HepG2 (cell line): Measurements from ENCODE around the gene ZNF548. TPM values are rescaled to one million over a fixed set of nuclear protein-coding genes. Genes with fewer than 3 reads are reported as not detected.

Source experiments
- ARHGAP35 ChIP-seq: sonication (generic); formaldehyde crosslinking; IDR thresholded peaks from 2 replicates; pipeline ENCODE4 v1.9.0; 2022; ENCODE audit warnings: mild to moderate bottlenecking, inconsistent platforms, moderate library complexity, missing genetic modification reagents, borderline replicate concordance
- ARNT ChIP-seq: fragments of 450-650 bp; IDR thresholded peaks from 2 replicates; pipeline ENCODE4 v1.6.1; 2017
- ELF4 ChIP-seq: sonication (generic); formaldehyde crosslinking; IDR thresholded peaks from 2 replicates; pipeline ENCODE4 v1.5.0; 2020; ENCODE audit warnings: missing genetic modification reagents, mild to moderate bottlenecking, moderate library complexity, borderline replicate concordance
- GTF3A ChIP-seq: sonication (generic); formaldehyde crosslinking; conservative IDR thresholded peaks from 2 replicates; pipeline ENCODE4 v1.4.0; 2020; ENCODE audit warnings: mild to moderate bottlenecking, missing genetic modification reagents
- HNRNPL ChIP-seq: fragments of 200-400 bp; formaldehyde crosslinking; IDR thresholded peaks from 2 replicates; pipeline ENCODE4 v1.6.1; 2017; ENCODE audit warnings: mild to moderate bottlenecking, low read depth, low read length
- MAZ ChIP-seq, 2 experiments: sonication (generic) in 1 of 2; formaldehyde crosslinking in 1 of 2; IDR thresholded peaks; 2 replicates each; pipeline versions ENCODE4 v1.5.0 to v1.6.1; 2012 to 2020; ENCODE audit warnings: low read depth in 2 of 2, mild to moderate bottlenecking in 2 of 2, borderline replicate concordance in 1 of 2, improper control_type of control experiment in 1 of 2, low read length in 1 of 2, missing genetic modification reagents in 1 of 2, moderate library complexity in 1 of 2
- MZF1 ChIP-seq: sonication (generic); formaldehyde crosslinking; IDR thresholded peaks from 2 replicates; pipeline ENCODE4 v1.8.1; 2023; ENCODE audit warnings: mild to moderate bottlenecking, missing genetic modification reagents, borderline replicate concordance
- NBN ChIP-seq: fragments of 450-650 bp; conservative IDR thresholded peaks from 2 replicates; pipeline ENCODE4 v1.6.1; 2017
- NPAS2 ChIP-seq: sonication (generic); formaldehyde crosslinking; IDR thresholded peaks from 2 replicates; pipeline ENCODE4 v1.8.0; 2022; ENCODE audit warnings: mild to moderate bottlenecking, missing genetic modification reagents, borderline replicate concordance
- PAF1 ChIP-seq: IDR thresholded peaks from 2 replicates; pipeline ENCODE4 v1.6.1; 2016; ENCODE audit warnings: missing genetic modification reagents, missing compliant biosample characterization
- PHF8 ChIP-seq: sonication (generic); formaldehyde crosslinking; IDR thresholded peaks from 2 replicates; pipeline ENCODE4 v1.5.0; 2020; ENCODE audit warnings: missing genetic modification reagents
- RCOR2 ChIP-seq: IDR thresholded peaks from 2 replicates; pipeline ENCODE4 v1.6.1; 2016; ENCODE audit warnings: missing biosample characterization, missing genetic modification reagents
- ZMYM2 ChIP-seq: sonication (generic); formaldehyde crosslinking; IDR thresholded peaks from 2 replicates; pipeline ENCODE4 v1.8.0; 2022; ENCODE audit warnings: mild to moderate bottlenecking, missing genetic modification reagents
- ZNF468 ChIP-seq: sonication (generic); formaldehyde crosslinking; IDR thresholded peaks from 2 replicates; pipeline ENCODE4 v1.8.0; 2022; ENCODE audit warnings: mild to moderate bottlenecking, moderate library complexity, missing genetic modification reagents
- ZNF737 ChIP-seq: sonication (generic); formaldehyde crosslinking; IDR thresholded peaks from 2 replicates; pipeline ENCODE4 v1.5.0; 2020; ENCODE audit warnings: missing genetic modification reagents, mild to moderate bottlenecking, borderline replicate concordance
- ZNF747 ChIP-seq: sonication (generic); formaldehyde crosslinking; IDR thresholded peaks from 2 replicates; pipeline ENCODE4 v1.8.1; 2023; ENCODE audit warnings: missing genetic modification reagents, mild to moderate bottlenecking, borderline replicate concordance
- ZNF749 ChIP-seq: sonication (generic); formaldehyde crosslinking; IDR thresholded peaks from 2 replicates; pipeline ENCODE4 v1.8.0; 2022; ENCODE audit warnings: mild to moderate bottlenecking, missing genetic modification reagents, moderate library complexity, borderline replicate concordance
- ZNF776 ChIP-seq: sonication (generic); formaldehyde crosslinking; IDR thresholded peaks from 2 replicates; pipeline ENCODE4 v1.4.0; 2020; ENCODE audit warnings: mild to moderate bottlenecking, missing genetic modification reagents
- ZNF841 ChIP-seq: sonication (generic); formaldehyde crosslinking; IDR thresholded peaks from 2 replicates; pipeline ENCODE4 v1.8.1; 2023; ENCODE audit warnings: missing genetic modification reagents, borderline replicate concordance
- polyA plus RNA-seq, 8 experiments: library from polyadenylated mRNA; depleted of rRNA in 3 of 8; stranded (reverse) in 7 of 8; unstranded in 1 of 8; fragments of >200 nt; fragmentation: Illumina TruSeq in 4 of 8; extraction: Trizol in 4 of 8; gene quantifications; 2 replicates each; pipeline versions ENCODE4 v1.2.1 to v1.2.3, GENCODE V29; 2011 to 2016; ENCODE audit warnings: low read depth in 4 of 8, missing spikeins in 1 of 8, mixed read lengths in 1 of 8; ENCODE audit not compliant: insufficient read depth in 1 of 8
- total RNA-seq, 5 experiments: library from RNA; depleted of rRNA; stranded (reverse); fragments of >200 nt; fragmentation: Illumina TruSeq; extraction: Trizol; gene quantifications; 2 replicates each; pipeline ENCODE4 v1.2.3, GENCODE V29; 2016; ENCODE audit warnings: low read depth in 1 of 5
- TF ChIP-seq, protein P1 (sequence below): IDR thresholded peaks from 2 replicates; pipeline ENCODE4 v1.6.1; 2016; ENCODE audit warnings: missing compliant biosample characterization, missing genetic modification reagents, borderline replicate concordance
- TF ChIP-seq, protein P2 (sequence below): sonication (generic); formaldehyde crosslinking; IDR thresholded peaks from 2 replicates; pipeline ENCODE4 v1.4.0; 2020; ENCODE audit warnings: missing genetic modification reagents
- TF ChIP-seq, protein P3 (sequence below): IDR thresholded peaks from 2 replicates; pipeline ENCODE4 v1.4.0; 2020; ENCODE audit warnings: mild to moderate bottlenecking, missing genetic modification reagents
- TF ChIP-seq, protein P4 (sequence below): sonication (generic); formaldehyde crosslinking; IDR thresholded peaks from 2 replicates; pipeline ENCODE4 v1.8.0; 2022; ENCODE audit warnings: low read depth, missing genetic modification reagents

The ZNF548 gene
- total and polyA plus RNA-seq, 2 of the 13 experiments (the other 11 are each of a cell fraction or from before 2014, with no cell fraction given) = 19.6 to 24.9 TPM

DNA sequence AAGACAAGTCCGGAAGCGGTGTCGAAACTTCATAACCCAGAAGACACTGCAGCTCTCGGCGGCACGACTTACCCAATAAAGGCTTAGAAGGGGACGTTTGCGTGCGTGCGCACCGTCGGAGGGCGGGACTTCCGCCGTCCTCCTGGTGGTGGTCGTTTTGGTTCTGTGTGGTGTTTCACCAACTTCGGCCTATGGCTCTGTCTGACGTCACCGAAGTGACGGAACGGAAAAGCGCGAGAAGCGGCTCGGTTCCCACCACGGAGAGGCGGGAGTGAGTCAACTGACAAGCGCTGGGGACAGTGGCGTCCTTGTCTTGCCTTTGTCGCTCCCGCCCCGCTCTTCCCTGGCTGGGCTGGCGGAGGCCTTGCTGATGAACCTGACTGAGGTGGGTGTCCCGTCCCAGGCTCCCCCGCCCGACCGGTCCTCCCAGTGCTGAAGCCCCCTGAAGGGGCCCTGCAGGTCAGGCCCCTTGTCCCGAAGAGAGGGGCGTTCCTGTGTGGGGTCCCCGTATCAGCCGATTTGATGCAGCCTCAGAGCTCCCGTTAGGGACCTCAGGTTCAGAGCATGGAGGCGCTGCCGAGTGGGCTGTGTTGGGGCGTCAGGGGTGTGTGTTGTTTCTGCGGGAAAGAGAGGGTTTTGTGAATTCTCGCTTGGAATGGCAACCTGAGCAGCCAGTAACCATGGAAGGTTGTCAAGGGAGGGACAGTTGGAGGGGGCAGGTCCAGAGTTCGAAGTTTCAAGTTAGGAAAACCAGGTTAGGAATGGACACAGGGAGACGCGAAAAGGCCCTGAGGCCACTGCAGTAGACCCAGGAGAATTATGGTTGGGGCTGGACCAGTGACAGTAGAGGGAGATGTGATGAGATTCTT lies at the start of gene ZNF548 (continued):
- TF ChIP-seq GTF3A (CRISPR knock-in tag) (no peak), ZNF749 (CRISPR knock-in tag) (no peak), RCOR2 (CRISPR knock-in tag) (peak; percentile 36; the same call in 1 of the 2 replicates), ZNF468 (CRISPR knock-in tag) (no peak), NBN (no peak), ELF4 (no peak), ZNF737 (CRISPR knock-in tag) (no peak), MZF1 (0 out of 2 replicates have a peak, but pooled peaks have one; percentile 34), NPAS2 (no peak), PAF1 (CRISPR knock-in tag) (no peak), ZNF776 (CRISPR knock-in tag) (no peak), MAZ (IDR thresholded peaks at IDR 0.05; ENCODE audit: borderline replicate concordance, low read depth, low read length) (peak; percentile 19; the same call in 1 of the 2 replicates), MAZ (CRISPR knock-in tag; IDR thresholded peaks at IDR 0.05; ENCODE audit: low read depth) (no peak), PHF8 (peak; percentile 74), ZMYM2 (CRISPR knock-in tag) (peak; percentile 74), ZNF841 (CRISPR knock-in tag) (no peak), ZNF747 (CRISPR knock-in tag) (no peak), HNRNPL (no peak), ARHGAP35 (CRISPR knock-in tag) (peak; percentile 17; the same call in 1 of the 2 replicates), ARNT (no peak)
- TF ChIP-seq, protein P1, sequence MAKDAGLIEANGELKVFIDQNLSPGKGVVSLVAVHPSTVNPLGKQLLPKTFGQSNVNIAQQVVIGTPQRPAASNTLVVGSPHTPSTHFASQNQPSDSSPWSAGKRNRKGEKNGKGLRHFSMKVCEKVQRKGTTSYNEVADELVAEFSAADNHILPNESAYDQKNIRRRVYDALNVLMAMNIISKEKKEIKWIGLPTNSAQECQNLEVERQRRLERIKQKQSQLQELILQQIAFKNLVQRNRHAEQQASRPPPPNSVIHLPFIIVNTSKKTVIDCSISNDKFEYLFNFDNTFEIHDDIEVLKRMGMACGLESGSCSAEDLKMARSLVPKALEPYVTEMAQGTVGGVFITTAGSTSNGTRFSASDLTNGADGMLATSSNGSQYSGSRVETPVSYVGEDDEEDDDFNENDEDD = peak; percentile 76
- TF ChIP-seq, protein P2, sequence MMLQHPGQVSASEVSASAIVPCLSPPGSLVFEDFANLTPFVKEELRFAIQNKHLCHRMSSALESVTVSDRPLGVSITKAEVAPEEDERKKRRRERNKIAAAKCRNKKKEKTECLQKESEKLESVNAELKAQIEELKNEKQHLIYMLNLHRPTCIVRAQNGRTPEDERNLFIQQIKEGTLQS = peak; percentile 45; the same call in 1 of the 2 replicates
- TF ChIP-seq, protein P3, sequence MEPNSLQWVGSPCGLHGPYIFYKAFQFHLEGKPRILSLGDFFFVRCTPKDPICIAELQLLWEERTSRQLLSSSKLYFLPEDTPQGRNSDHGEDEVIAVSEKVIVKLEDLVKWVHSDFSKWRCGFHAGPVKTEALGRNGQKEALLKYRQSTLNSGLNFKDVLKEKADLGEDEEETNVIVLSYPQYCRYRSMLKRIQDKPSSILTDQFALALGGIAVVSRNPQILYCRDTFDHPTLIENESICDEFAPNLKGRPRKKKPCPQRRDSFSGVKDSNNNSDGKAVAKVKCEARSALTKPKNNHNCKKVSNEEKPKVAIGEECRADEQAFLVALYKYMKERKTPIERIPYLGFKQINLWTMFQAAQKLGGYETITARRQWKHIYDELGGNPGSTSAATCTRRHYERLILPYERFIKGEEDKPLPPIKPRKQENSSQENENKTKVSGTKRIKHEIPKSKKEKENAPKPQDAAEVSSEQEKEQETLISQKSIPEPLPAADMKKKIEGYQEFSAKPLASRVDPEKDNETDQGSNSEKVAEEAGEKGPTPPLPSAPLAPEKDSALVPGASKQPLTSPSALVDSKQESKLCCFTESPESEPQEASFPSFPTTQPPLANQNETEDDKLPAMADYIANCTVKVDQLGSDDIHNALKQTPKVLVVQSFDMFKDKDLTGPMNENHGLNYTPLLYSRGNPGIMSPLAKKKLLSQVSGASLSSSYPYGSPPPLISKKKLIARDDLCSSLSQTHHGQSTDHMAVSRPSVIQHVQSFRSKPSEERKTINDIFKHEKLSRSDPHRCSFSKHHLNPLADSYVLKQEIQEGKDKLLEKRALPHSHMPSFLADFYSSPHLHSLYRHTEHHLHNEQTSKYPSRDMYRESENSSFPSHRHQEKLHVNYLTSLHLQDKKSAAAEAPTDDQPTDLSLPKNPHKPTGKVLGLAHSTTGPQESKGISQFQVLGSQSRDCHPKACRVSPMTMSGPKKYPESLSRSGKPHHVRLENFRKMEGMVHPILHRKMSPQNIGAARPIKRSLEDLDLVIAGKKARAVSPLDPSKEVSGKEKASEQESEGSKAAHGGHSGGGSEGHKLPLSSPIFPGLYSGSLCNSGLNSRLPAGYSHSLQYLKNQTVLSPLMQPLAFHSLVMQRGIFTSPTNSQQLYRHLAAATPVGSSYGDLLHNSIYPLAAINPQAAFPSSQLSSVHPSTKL (CRISPR knock-in tag) = 0 out of 2 replicates have a peak, but pooled peaks have one; percentile 5
- TF ChIP-seq, protein P4, sequence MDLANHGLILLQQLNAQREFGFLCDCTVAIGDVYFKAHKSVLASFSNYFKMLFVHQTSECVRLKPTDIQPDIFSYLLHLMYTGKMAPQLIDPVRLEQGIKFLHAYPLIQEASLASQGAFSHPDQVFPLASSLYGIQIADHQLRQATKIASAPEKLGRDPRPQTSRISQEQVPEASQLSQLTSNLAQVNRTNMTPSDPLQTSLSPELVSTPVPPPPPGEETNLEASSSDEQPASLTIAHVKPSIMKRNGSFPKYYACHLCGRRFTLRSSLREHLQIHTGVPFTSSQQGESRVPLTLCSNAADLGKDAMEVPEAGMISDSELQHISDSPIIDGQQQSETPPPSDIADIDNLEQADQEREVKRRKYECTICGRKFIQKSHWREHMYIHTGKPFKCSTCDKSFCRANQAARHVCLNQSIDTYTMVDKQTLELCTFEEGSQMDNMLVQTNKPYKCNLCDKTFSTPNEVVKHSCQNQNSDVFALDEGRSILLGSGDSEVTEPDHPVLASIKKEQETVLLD (CRISPR knock-in tag) = no peak
